HepG2 (cell line): ENCODE data around the gene RAD23A. TPM values are rescaled to one million over a fixed set of nuclear protein-coding genes. Genes with fewer than 3 reads are reported as not detected.
A peak's percentile ranks its signal among the peaks of the same experiment; 100 is the strongest.

Source experiments
- CEBPG ChIP-seq: IDR thresholded peaks from 2 replicates; pipeline ENCODE4 v1.6.1; 2016
- CREB3 ChIP-seq: sonication (generic); formaldehyde crosslinking; IDR thresholded peaks from 2 replicates; pipeline ENCODE4 v1.5.0; 2020; ENCODE audit warnings: missing genetic modification reagents
- HHEX ChIP-seq: IDR thresholded peaks from 2 replicates; pipeline ENCODE4 v1.6.1; 2016; ENCODE audit warnings: control low read depth
- NBN ChIP-seq: fragments of 450-650 bp; conservative IDR thresholded peaks from 2 replicates; pipeline ENCODE4 v1.6.1; 2017
- NFE2L2 ChIP-seq: fragments of 150-350 bp; IDR thresholded peaks from 2 replicates; pipeline ENCODE4 v1.6.1; 2014; ENCODE audit warnings: low read length
- NR2F1 ChIP-seq, 2 experiments: fragments of 450-650 bp in 1 of 2; formaldehyde crosslinking in 1 of 2; IDR thresholded peaks; 2 replicates each; pipeline versions ENCODE4 v1.5.0 to v1.6.1; 2016 to 2020; ENCODE audit warnings: mild to moderate bottlenecking in 1 of 2, missing compliant biosample characterization in 1 of 2, missing genetic modification reagents in 1 of 2, moderate library complexity in 1 of 2
- PAXIP1 ChIP-seq: sonication (generic); formaldehyde crosslinking; conservative IDR thresholded peaks from 2 replicates; pipeline ENCODE4 v1.4.0; 2020; ENCODE audit warnings: mild to moderate bottlenecking, missing genetic modification reagents, moderate library complexity
- RFX5 ChIP-seq: IDR thresholded peaks from 2 replicates; pipeline ENCODE4 v1.6.1; 2011; ENCODE audit warnings: low read depth, low read length, improper control_type of control experiment
- SP1 ChIP-seq, 2 experiments: fragments of 450-650 bp in 1 of 2; sonication (generic) in 1 of 2; formaldehyde crosslinking in 1 of 2; IDR thresholded peaks; 2 replicates each; pipeline versions ENCODE4 v1.4.0 to v1.6.1; 2016 to 2020; ENCODE audit warnings: missing genetic modification reagents in 1 of 2
- TBP ChIP-seq: sonication (generic); formaldehyde crosslinking; IDR thresholded peaks from 2 replicates; pipeline ENCODE4 v1.5.0; 2020; ENCODE audit warnings: missing genetic modification reagents
- TFAP4 ChIP-seq: sonication (generic); IDR thresholded peaks from 2 replicates; pipeline ENCODE4 v1.6.1; 2016; ENCODE audit warnings: low read depth, borderline replicate concordance
- ZBTB1 ChIP-seq: sonication (generic); formaldehyde crosslinking; IDR thresholded peaks from 2 replicates; pipeline ENCODE4 v1.4.0; 2020; ENCODE audit warnings: missing genetic modification reagents, borderline replicate concordance
- ZBTB38 ChIP-seq: sonication (generic); formaldehyde crosslinking; IDR thresholded peaks from 2 replicates; pipeline ENCODE4 v1.5.1; 2020; ENCODE audit warnings: mild to moderate bottlenecking, missing genetic modification reagents
- ZBTB42 ChIP-seq: sonication (generic); formaldehyde crosslinking; IDR thresholded peaks from 2 replicates; pipeline ENCODE4 v1.5.0; 2020; ENCODE audit warnings: mild to moderate bottlenecking, missing genetic modification reagents
- ZC3H4 ChIP-seq: sonication (generic); formaldehyde crosslinking; IDR thresholded peaks from 2 replicates; pipeline ENCODE4 v1.4.0; 2020; ENCODE audit warnings: missing genetic modification reagents, borderline replicate concordance
- ZNF20 ChIP-seq: sonication (generic); formaldehyde crosslinking; IDR thresholded peaks from 2 replicates; pipeline ENCODE4 v1.4.0; 2020; ENCODE audit warnings: mild to moderate bottlenecking, moderate library complexity, missing genetic modification reagents
- ZNF256 ChIP-seq: sonication (generic); formaldehyde crosslinking; conservative IDR thresholded peaks from 2 replicates; pipeline ENCODE4 v1.4.0; 2020; ENCODE audit warnings: missing genetic modification reagents
- ZNF30 ChIP-seq: sonication (generic); formaldehyde crosslinking; IDR thresholded peaks from 2 replicates; pipeline ENCODE4 v1.5.0; 2020; ENCODE audit warnings: mild to moderate bottlenecking, missing genetic modification reagents
- ZNF556 ChIP-seq: sonication (generic); formaldehyde crosslinking; IDR thresholded peaks from 2 replicates; pipeline ENCODE4 v1.4.0; 2020; ENCODE audit warnings: mild to moderate bottlenecking, missing genetic modification reagents, borderline replicate concordance
- ZNF780A ChIP-seq: sonication (generic); formaldehyde crosslinking; IDR thresholded peaks from 2 replicates; pipeline ENCODE4 v1.8.0; 2022; ENCODE audit warnings: mild to moderate bottlenecking, missing genetic modification reagents, moderate library complexity
- ZUFSP ChIP-seq: sonication (generic); formaldehyde crosslinking; IDR thresholded peaks from 2 replicates; pipeline ENCODE4 v1.9.0; 2021; ENCODE audit warnings: missing genetic modification reagents, mild to moderate bottlenecking, borderline replicate concordance
- polyA plus RNA-seq, 8 experiments: library from polyadenylated mRNA; depleted of rRNA in 3 of 8; stranded (reverse) in 7 of 8; unstranded in 1 of 8; fragments of >200 nt; fragmentation: Illumina TruSeq in 4 of 8; extraction: Trizol in 4 of 8; gene quantifications; 2 replicates each; pipeline versions ENCODE4 v1.2.1 to v1.2.3, GENCODE V29; 2011 to 2016; ENCODE audit warnings: low read depth in 4 of 8, missing spikeins in 1 of 8, mixed read lengths in 1 of 8; ENCODE audit not compliant: insufficient read depth in 1 of 8
- total RNA-seq, 5 experiments: library from RNA; depleted of rRNA; stranded (reverse); fragments of >200 nt; fragmentation: Illumina TruSeq; extraction: Trizol; gene quantifications; 2 replicates each; pipeline ENCODE4 v1.2.3, GENCODE V29; 2016; ENCODE audit warnings: low read depth in 1 of 5

Gene RAD23A
- total and polyA plus RNA-seq, 2 of the 13 experiments (the other 11 are each of a cell fraction or from before 2014, with no cell fraction given): 42.5 to 54.2 TPM

- TF ChIP-seq CREB3 (CRISPR knock-in tag) (no peak), CEBPG (no peak), TBP (CRISPR knock-in tag) (no peak), RFX5 (no peak), ZBTB42 (CRISPR knock-in tag) (no peak; the same call in 1 of the 2 replicates), PAXIP1 (CRISPR knock-in tag) (no peak), SP1 (IDR thresholded peaks at IDR 0.05) (no peak), SP1 (CRISPR knock-in tag; IDR thresholded peaks at IDR 0.05) (0 out of 2 replicates have a peak, but pooled peaks have one; percentile 24), HHEX (CRISPR knock-in tag) (no peak), ZUFSP (CRISPR knock-in tag) (no peak), NR2F1 (CRISPR knock-in tag; IDR thresholded peaks at IDR 0.05) (no peak), ZBTB1 (0 out of 2 replicates have a peak, but pooled peaks have one; percentile 10), ZC3H4 (CRISPR knock-in tag) (no peak), NBN (no peak), ZNF20 (CRISPR knock-in tag) (no peak), ZNF556 (no peak), ZNF256 (CRISPR knock-in tag) (no peak), ZBTB38 (CRISPR knock-in tag) (peak; percentile 76), ZNF780A (no peak), ZNF30 (CRISPR knock-in tag) (no peak), TFAP4 (peak; percentile 81), NFE2L2 (no peak)
These were observed 39.6 kb downstream of the RAD23A start (continued) for GRCh38 chr19:12985049-12985776.
